ENCODE data around the gene PARD6B. TPM values are rescaled to one million over a fixed set of nuclear protein-coding genes. Genes with fewer than 3 reads are reported as not detected.

The PARD6B gene
- total and polyA plus RNA-seq, 2 of the 13 experiments (the other 11 are each of a cell fraction or from before 2014, with no cell fraction given), result 6.9 to 22.2 TPM

GRCh38 chr20:50724851-50725723 is 6.3 kb upstream of the PARD6B start (continued):
- TF ChIP-seq ZNF792 (CRISPR knock-in tag; IDR thresholded peaks at IDR 0.05), result no peak
- TF ChIP-seq ZNF280B (CRISPR knock-in tag; IDR thresholded peaks at IDR 0.05; ENCODE audit: borderline replicate concordance), result no peak
- TF ChIP-seq SMARCE1 (IDR thresholded peaks at IDR 0.05; ENCODE audit: borderline replicate concordance), result no peak
- peak; percentile 83 for TF ChIP-seq ZNF281 (CRISPR knock-in tag; IDR thresholded peaks at IDR 0.05; ENCODE audit: borderline replicate concordance)
- TF ChIP-seq ZNF616 (CRISPR knock-in tag; IDR thresholded peaks at IDR 0.05; ENCODE audit: low read depth), result no peak

- H3K4me3 ChIP-seq (replicated peaks in 1 of 3; ENCODE audit: insufficient read depth in 1 of 3, low read depth in 2 of 3, low read length in 3 of 3), result no peak overlapping the region
- H3K27ac ChIP-seq (ENCODE audit: extremely low read length, insufficient read depth, low read length), result no peak overlapping the region
- no peaks in the 10 kb centered on the region for H3K36me3 ChIP-seq (replicated peaks in 1 of 2; ENCODE audit: control insufficient read depth in 1 of 2, insufficient read depth in 2 of 2, low read length in 2 of 2)
- ChIA-PET CTCF (ENCODE audit: low intra/inter-chr PET ratio, low total read pairs) (no interaction called here), POLR2A (no interaction called here)
- no peaks in the 10 kb centered on the region for H3K79me2 ChIP-seq (ENCODE audit: insufficient read depth, low read length)
- H2AFZ ChIP-seq (ENCODE audit: low read length), result no peak overlapping the region
- TF ChIP-seq ZBTB7B (CRISPR knock-in tag; IDR thresholded peaks at IDR 0.05), result no peak
- TF ChIP-seq CENPX (CRISPR knock-in tag; IDR thresholded peaks at IDR 0.05), result no peak
- TF ChIP-seq GPBP1L1 (CRISPR knock-in tag; IDR thresholded peaks at IDR 0.05), result no peak
- TF ChIP-seq ZBTB33 (CRISPR knock-in tag; IDR thresholded peaks at IDR 0.05), result 0 out of 2 replicates have a peak, but pooled peaks have one; percentile 30
- H3K4me1 ChIP-seq (ENCODE audit: insufficient read depth, low read length), result peaks cover 78% of the 10 kb centered on the region
- in situ Hi-C loops (cut with HindIII; ENCODE audit: extremely low pct_ligation_motif_present, low pct_unique_long_range_greater_than_20kb) (loop anchor here (25.0 kb wide), 1 partner anchor 88 kb away; no protein-coding TSS in a partner anchor), intact Hi-C loops (cut with micrococcal nuclease; ENCODE audit: unreplicated experiment) (loop anchor here (5.0 kb wide), 1 partner anchor 78 kb away; no protein-coding TSS in a partner anchor)
- ATAC-seq (no peak), FAIRE-seq (no peak), DNase-seq (ENCODE audit: low spot score) (no peak)
- H3K4me2 ChIP-seq (ENCODE audit: low read depth, low read length), result no peak overlapping the region
- BruUV-seq (replicated peaks), result no TSS peak
- H4K20me1 ChIP-seq (ENCODE audit: insufficient read depth, low read length), result no peaks in the 10 kb centered on the region
- 85% methylated on average over 10 of the region's 10 CpGs for WGBS (ENCODE audit: low lambda C conversion rate)
- no peaks in the 10 kb centered on the region for H3K9me3 ChIP-seq (ENCODE audit: low read length)
- no peaks in the 10 kb centered on the region; a peak in 1 of 5 replicates for H3K27me3 ChIP-seq (ENCODE audit: control insufficient read depth in 1 of 2, insufficient read depth in 2 of 2, low read length in 2 of 2)
- no peak overlapping the region for H3K9ac ChIP-seq (ENCODE audit: insufficient read depth, low read depth, low read length)
These were observed 5.7 kb upstream of the PARD6B start for GRCh38 chr20:50725724-50726005.

All from HepG2 (cell line).